ENCODE results near the gene TTC28. TPM values are rescaled to one million over a fixed set of nuclear protein-coding genes. Genes with fewer than 3 reads are reported as not detected.

TTC28 gene
- total RNA-seq, 1 experiment from 2014 or later = 0.12 TPM

DNA sequence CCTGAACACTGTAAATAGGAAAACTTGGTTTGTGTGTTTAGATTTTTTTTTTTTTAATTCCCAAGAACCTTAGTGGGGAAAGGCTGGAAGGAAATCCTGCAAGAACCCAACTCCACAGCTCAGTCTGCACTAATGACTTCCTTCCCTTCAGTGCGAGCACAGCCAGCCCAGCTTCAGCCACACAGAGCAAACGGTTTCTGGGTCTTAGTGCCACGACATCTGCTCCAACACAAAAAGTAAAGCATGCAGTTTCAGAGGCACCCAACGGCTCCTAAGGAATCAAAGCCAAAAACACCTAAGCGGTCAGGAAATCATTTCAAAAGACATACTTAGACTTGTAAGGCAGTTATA, 236.1 kb downstream of the TTC28 start:
- no peaks in the 10 kb centered on the region for H4K20me1 ChIP-seq (ENCODE audit: insufficient read depth)
- ChIA-PET CTCF (no interaction called here), POLR2A (no interaction called here), RAD21 (ENCODE audit: low non-redundant PET in 1 of 2, low total read pairs in 2 of 2, uncharacterized antibody in 2 of 2, unreplicated experiment in 2 of 2) (no interaction called here)
- no peaks in the 10 kb centered on the region for H3K9me2 ChIP-seq (ENCODE audit: insufficient read depth)
- H3K4me2 ChIP-seq (ENCODE audit: low read length) = no peak overlapping the region
- H3K79me2 ChIP-seq (ENCODE audit: insufficient read depth, low read length) = no peaks in the 10 kb centered on the region
- TF ChIP-seq YY1 (IDR thresholded peaks at IDR 0.05; ENCODE audit: extremely low read depth, insufficient replicate concordance, low read depth, low read length) (no peak), SP1 (IDR thresholded peaks at IDR 0.05; ENCODE audit: low read depth) (no peak), POLR2AphosphoS5 (IDR thresholded peaks at IDR 0.05; ENCODE audit: low read depth, low read length) (no peak)
- TF ChIP-seq, protein P1, sequence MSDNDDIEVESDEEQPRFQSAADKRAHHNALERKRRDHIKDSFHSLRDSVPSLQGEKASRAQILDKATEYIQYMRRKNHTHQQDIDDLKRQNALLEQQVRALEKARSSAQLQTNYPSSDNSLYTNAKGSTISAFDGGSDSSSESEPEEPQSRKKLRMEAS (IDR thresholded peaks at IDR 0.05) = no peak
- TF ChIP-seq, protein P2, sequence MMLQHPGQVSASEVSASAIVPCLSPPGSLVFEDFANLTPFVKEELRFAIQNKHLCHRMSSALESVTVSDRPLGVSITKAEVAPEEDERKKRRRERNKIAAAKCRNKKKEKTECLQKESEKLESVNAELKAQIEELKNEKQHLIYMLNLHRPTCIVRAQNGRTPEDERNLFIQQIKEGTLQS (IDR thresholded peaks at IDR 0.05) = no peak
- TF ChIP-seq, protein P3, sequence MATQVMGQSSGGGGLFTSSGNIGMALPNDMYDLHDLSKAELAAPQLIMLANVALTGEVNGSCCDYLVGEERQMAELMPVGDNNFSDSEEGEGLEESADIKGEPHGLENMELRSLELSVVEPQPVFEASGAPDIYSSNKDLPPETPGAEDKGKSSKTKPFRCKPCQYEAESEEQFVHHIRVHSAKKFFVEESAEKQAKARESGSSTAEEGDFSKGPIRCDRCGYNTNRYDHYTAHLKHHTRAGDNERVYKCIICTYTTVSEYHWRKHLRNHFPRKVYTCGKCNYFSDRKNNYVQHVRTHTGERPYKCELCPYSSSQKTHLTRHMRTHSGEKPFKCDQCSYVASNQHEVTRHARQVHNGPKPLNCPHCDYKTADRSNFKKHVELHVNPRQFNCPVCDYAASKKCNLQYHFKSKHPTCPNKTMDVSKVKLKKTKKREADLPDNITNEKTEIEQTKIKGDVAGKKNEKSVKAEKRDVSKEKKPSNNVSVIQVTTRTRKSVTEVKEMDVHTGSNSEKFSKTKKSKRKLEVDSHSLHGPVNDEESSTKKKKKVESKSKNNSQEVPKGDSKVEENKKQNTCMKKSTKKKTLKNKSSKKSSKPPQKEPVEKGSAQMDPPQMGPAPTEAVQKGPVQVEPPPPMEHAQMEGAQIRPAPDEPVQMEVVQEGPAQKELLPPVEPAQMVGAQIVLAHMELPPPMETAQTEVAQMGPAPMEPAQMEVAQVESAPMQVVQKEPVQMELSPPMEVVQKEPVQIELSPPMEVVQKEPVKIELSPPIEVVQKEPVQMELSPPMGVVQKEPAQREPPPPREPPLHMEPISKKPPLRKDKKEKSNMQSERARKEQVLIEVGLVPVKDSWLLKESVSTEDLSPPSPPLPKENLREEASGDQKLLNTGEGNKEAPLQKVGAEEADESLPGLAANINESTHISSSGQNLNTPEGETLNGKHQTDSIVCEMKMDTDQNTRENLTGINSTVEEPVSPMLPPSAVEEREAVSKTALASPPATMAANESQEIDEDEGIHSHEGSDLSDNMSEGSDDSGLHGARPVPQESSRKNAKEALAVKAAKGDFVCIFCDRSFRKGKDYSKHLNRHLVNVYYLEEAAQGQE (IDR thresholded peaks at IDR 0.05; ENCODE audit: low read depth) = no peak
- ATAC-seq (no peak), DNase-seq (ENCODE audit: low read depth, low spot score) (no peak)
- H3K9me3 ChIP-seq (ENCODE audit: control insufficient read depth in 1 of 2, insufficient read depth in 1 of 2, low read depth in 1 of 2, low read length in 2 of 2) = no peaks in the 10 kb centered on the region
- H3K27me3 ChIP-seq (ENCODE audit: insufficient read depth, low read length) = peaks cover 77% of the 10 kb centered on the region
- H3K9ac ChIP-seq (ENCODE audit: low read length) = no peak overlapping the region
- no TSS peak for BruUV-seq (replicated peaks)
- no peak overlapping the region for H2AFZ ChIP-seq (ENCODE audit: low read depth, low read length, poor library complexity, severe bottlenecking)
- H3K4me1 ChIP-seq (ENCODE audit: control insufficient read depth in 1 of 2, insufficient read depth in 2 of 2, low read length in 2 of 2) = no peaks in the 10 kb centered on the region
- H3K27ac ChIP-seq (ENCODE audit: low read depth, low read length) = no peak overlapping the region
- intact Hi-C loops (cut with micrococcal nuclease) = loop anchor here (5.0 kb wide), 1 partner anchor 391 kb away; no protein-coding TSS in a partner anchor
- no peak overlapping the region for H3K4me3 ChIP-seq (replicated peaks in 1 of 2; ENCODE audit: low read depth in 1 of 2, low read length in 2 of 2)
- no peaks in the 10 kb centered on the region for H3K36me3 ChIP-seq (ENCODE audit: control insufficient read depth in 1 of 2, insufficient read depth in 2 of 2, low read length in 2 of 2)
